SK-N-SH (cell line): ENCODE results near the gene PMM2. TPM values are rescaled to one million over a fixed set of nuclear protein-coding genes. Genes with fewer than 3 reads are reported as not detected.

Source experiments
- CTCF ChIA-PET: fragments of 300-600, 350-600 bp; formaldehyde crosslinking; extraction: SDS; loops from one replicate; lab custom pipeline; 2021; lab: Yijun Ruan, JAX
- POLR2A ChIA-PET: fragments of 350-600 bp; sonication (Branson Sonifier 250); formaldehyde crosslinking; extraction: SDS; loops from one replicate; lab custom pipeline; 2020; ENCODE audit warnings: antibody characterized with exemption, inconsistent platforms; lab: Yijun Ruan, JAX
- DNase-seq: peaks from one replicate; pipeline ENCODE4 v3.0.0; 2012
- H2AFZ ChIP-seq: fragments of 200-600 bp; sonication (generic); 2 replicates; pipeline ENCODE4 v1.8.1; 2016; ENCODE audit warnings: antibody characterized with exemption, mild to moderate bottlenecking, low read depth
- H3F3A ChIP-seq: fragments of 200-600 bp; sonication (generic); replicated peaks from 2 replicates; pipeline ENCODE3; 2016; ENCODE audit warnings: antibody characterized with exemption, mild to moderate bottlenecking; ENCODE audit not compliant: insufficient read depth
- H3K27ac ChIP-seq, 2 experiments: fragments of 200-500 bp in 1 of 2; fragments of 200-600 bp in 1 of 2; sonication (Bioruptor generic) in 1 of 2; sonication (generic), shearing (Covaris generic) in 1 of 2; 2 replicates each; pipeline versions ENCODE4 v1.5.1 to v1.6.1; 2014 to 2016; ENCODE audit warnings: low read depth in 2 of 2, inconsistent platforms in 1 of 2, low read length in 1 of 2, mild to moderate bottlenecking in 1 of 2, mixed read lengths in 1 of 2
- H3K27me3 ChIP-seq: fragments of 200-600 bp; sonication (generic), shearing (Covaris generic); 2 replicates; pipeline ENCODE4 v1.6.1; 2016; ENCODE audit warnings: mixed run types; ENCODE audit not compliant: insufficient read depth
- H3K36me3 ChIP-seq, 2 experiments: fragments of 200-500 bp in 1 of 2; fragments of 200-600 bp in 1 of 2; sonication (Bioruptor generic) in 1 of 2; sonication (generic) in 1 of 2; replicated peaks in 1 of 2; 2 replicates each; pipeline versions ENCODE3 to v1.5.1; 2014 to 2016; ENCODE audit warnings: low read length in 1 of 2, mild to moderate bottlenecking in 1 of 2; ENCODE audit not compliant: insufficient read depth in 2 of 2, control insufficient read depth in 1 of 2
- H3K4me1 ChIP-seq, 2 experiments: fragments of 200-500 bp in 1 of 2; fragments of 200-600 bp in 1 of 2; sonication (Bioruptor generic) in 1 of 2; sonication (generic), shearing (Covaris generic) in 1 of 2; 2 replicates each; pipeline versions ENCODE4 v1.5.1 to v1.6.1; 2014 to 2016; ENCODE audit warnings: low read depth in 1 of 2, low read length in 1 of 2, mixed run types in 1 of 2; ENCODE audit not compliant: insufficient read depth in 2 of 2, control insufficient read depth in 1 of 2
- H3K4me2 ChIP-seq: fragments of 200-600 bp; sonication (generic), shearing (Covaris generic); 2 replicates; pipeline ENCODE4 v1.6.1; 2017; ENCODE audit warnings: mixed run types
- H3K4me3 ChIP-seq, 2 experiments: fragments of 200-500 bp in 1 of 2; fragments of 200-600 bp in 1 of 2; sonication (Bioruptor generic) in 1 of 2; sonication (generic), shearing (Covaris generic) in 1 of 2; 2 replicates each; pipeline versions ENCODE4 v1.5.1 to v1.8.1; 2014 to 2016; ENCODE audit warnings: low read depth in 2 of 2, inconsistent platforms in 1 of 2, low read length in 1 of 2, mild to moderate bottlenecking in 1 of 2, mixed read lengths in 1 of 2, moderate library complexity in 1 of 2
- H3K79me2 ChIP-seq: fragments of 200-600 bp; sonication (generic); 2 replicates; pipeline ENCODE4 v1.8.1; 2017; ENCODE audit warnings: mild to moderate bottlenecking; ENCODE audit not compliant: insufficient read depth
- H3K9ac ChIP-seq: fragments of 200-600 bp; sonication (generic); 2 replicates; pipeline ENCODE4 v1.6.1; 2017; ENCODE audit warnings: mixed run types
- H3K9me2 ChIP-seq: fragments of 200-600 bp; sonication (generic); 2 replicates; pipeline ENCODE4 v1.6.1; 2017; ENCODE audit warnings: mixed run types
- H3K9me3 ChIP-seq: fragments of 200-600 bp; sonication (generic); 2 replicates; pipeline ENCODE4 v1.6.1; 2017; ENCODE audit warnings: mixed run types, mild to moderate bottlenecking, moderate library complexity
- H4K20me1 ChIP-seq: fragments of 200-600 bp; sonication (generic); 2 replicates; pipeline ENCODE4 v1.6.1; 2017; ENCODE audit warnings: mild to moderate bottlenecking, mixed run types; ENCODE audit not compliant: insufficient read depth
- EP300 ChIP-seq, 2 experiments: IDR thresholded peaks; 2 replicates each; pipeline versions ENCODE4 v1.4.0 to v1.6.1; 2012; ENCODE audit warnings: borderline replicate concordance in 1 of 2, low read depth in 1 of 2, low read length in 1 of 2
- EZH2phosphoT487 ChIP-seq: fragments of 200-600 bp; sonication (generic); IDR thresholded peaks from 2 replicates; pipeline ENCODE4 v1.6.1; 2017; ENCODE audit warnings: low read depth, mixed run types, mild to moderate bottlenecking, antibody characterized with exemption, moderate library complexity, borderline replicate concordance
- FOSL2 ChIP-seq: IDR thresholded peaks from 2 replicates; pipeline ENCODE4 v1.4.0; 2012; ENCODE audit warnings: low read depth, mild to moderate bottlenecking, moderate library complexity, borderline replicate concordance
- GABPA ChIP-seq: IDR thresholded peaks from 2 replicates; pipeline ENCODE4 v1.4.0; 2012; ENCODE audit warnings: low read depth, mild to moderate bottlenecking
- GATA2 ChIP-seq: sonication (generic); formaldehyde crosslinking; IDR thresholded peaks from 2 replicates; pipeline ENCODE4 v1.5.0; 2020; ENCODE audit warnings: mild to moderate bottlenecking, missing genetic modification reagents
- JUND ChIP-seq: IDR thresholded peaks from 2 replicates; pipeline ENCODE4 v1.4.0; 2012
- MAX ChIP-seq: IDR thresholded peaks from 2 replicates; pipeline ENCODE4 v1.4.0; 2012; ENCODE audit warnings: low read depth
- MEF2A ChIP-seq: IDR thresholded peaks from 2 replicates; pipeline ENCODE4 v1.4.0; 2012; ENCODE audit warnings: low read depth, borderline replicate concordance
- MXI1 ChIP-seq: IDR thresholded peaks from 2 replicates; pipeline ENCODE4 v1.6.1; 2012; ENCODE audit warnings: mild to moderate bottlenecking, low read depth, low read length, improper control_type of control experiment
- PBX3 ChIP-seq: IDR thresholded peaks from 2 replicates; pipeline ENCODE4; 2012
- POLR2AphosphoS5 ChIP-seq: IDR thresholded peaks from 2 replicates; pipeline ENCODE4 v1.6.1; 2012; ENCODE audit warnings: low read depth, low read length
- RAD21 ChIP-seq: IDR thresholded peaks from 2 replicates; pipeline ENCODE4 v1.6.1; 2012; ENCODE audit warnings: mild to moderate bottlenecking, low read length
- RXRA ChIP-seq: IDR thresholded peaks from 2 replicates; pipeline ENCODE4 v1.4.0; 2012; ENCODE audit warnings: low read depth, mild to moderate bottlenecking, borderline replicate concordance
- SIN3A ChIP-seq: IDR thresholded peaks from 2 replicates; pipeline ENCODE4 v1.6.1; 2012; ENCODE audit warnings: low read depth, mild to moderate bottlenecking, low read length, moderate library complexity, borderline replicate concordance
- SMC3 ChIP-seq: IDR thresholded peaks from 2 replicates; pipeline ENCODE4 v1.6.1; 2012; ENCODE audit warnings: low read depth, low read length, improper control_type of control experiment
- TCF12 ChIP-seq: IDR thresholded peaks from 2 replicates; pipeline ENCODE4 v1.4.0; 2012
- USF1 ChIP-seq: IDR thresholded peaks from 2 replicates; pipeline ENCODE4 v1.4.0; 2012; ENCODE audit warnings: low read depth, borderline replicate concordance
- USF2 ChIP-seq: fragments of 150-350 bp; IDR thresholded peaks from 2 replicates; pipeline ENCODE4 v1.6.1; 2017; ENCODE audit warnings: antibody characterized with exemption, low read length, low read depth, borderline replicate concordance
- YY1 ChIP-seq: IDR thresholded peaks from 2 replicates; pipeline ENCODE4 v1.4.0; 2012; ENCODE audit warnings: low read depth, mild to moderate bottlenecking
- WGBS: methylation state at CpG from one replicate; pipeline ENCODE4 v1.1.6; 2017; ENCODE audit warnings: low lambda C conversion rate; 5-methylcytosine and 5-hydroxymethylcytosine counted together
- polyA plus RNA-seq, 3 experiments: library from polyadenylated mRNA; depleted of rRNA; stranded (reverse); fragments of >200 nt; gene quantifications; 2 replicates each; pipeline ENCODE4 v1.2.3, GENCODE V29; 2012

The PMM2 gene
- polyA plus RNA-seq, 1 of the 3 experiments (the other 2 are of a cell fraction): 24.3 TPM

- TF ChIP-seq USF2 (no peak), GABPA (no peak), EZH2phosphoT487 (no peak), USF1 (no peak), PBX3 (no peak), YY1 (no peak), MEF2A (no peak), SMC3 (no peak), FOSL2 (no peak), EP300 (IDR thresholded peaks at IDR 0.05; ENCODE audit: borderline replicate concordance in 1 of 2, low read depth in 1 of 2, low read length in 1 of 2) (no peak), GATA2 (no peak), SIN3A (no peak), RXRA (no peak), POLR2AphosphoS5 (no peak), JUND (no peak), MXI1 (no peak), RAD21 (no peak), MAX (no peak), TCF12 (no peak)
- Histone ChIP-seq H3K4me3 (no peak overlapping the region), H3K9me3 (no peaks in the 10 kb centered on the region), H3K27me3 (no peaks in the 10 kb centered on the region), H3K79me2 (no peaks in the 10 kb centered on the region), H3K4me2 (no peak overlapping the region), H3K9me2 (no peaks in the 10 kb centered on the region), H3K36me3 (peaks cover 52 to 91% of the 10 kb centered on the region in 2 experiments), H3K27ac (no peak overlapping the region), H3F3A (peaks cover 5% of the 10 kb centered on the region), H2AFZ (no peak overlapping the region), H3K4me1 (peaks cover 0 to 10% of the 10 kb centered on the region in 2 experiments; a peak in 1 of 4 replicates), H4K20me1 (no peaks in the 10 kb centered on the region), H3K9ac (no peak overlapping the region)
- ChIA-PET CTCF (interaction anchor here (0.8 to 3.1 kb wide), 8 partner anchors 11 to 327 kb away, joined by 3 to 14 read pairs (median 4); no protein-coding TSS in a partner anchor), POLR2A (no interaction called here)
- 94% methylated on average over 16 of the region's 21 CpGs for WGBS
- DNase-seq: no peak
Measured at GRCh38 chr16:8894736-8895334, 97.2 kb downstream of the PMM2 start.
